ENCODE data around the gene NNMT.

GRCh38 chr11:114250180-114250579 is 46.0 kb upstream of the NNMT start:
- no peak for TF ChIP-seq EZH2 (IDR thresholded peaks at IDR 0.05; ENCODE audit: insufficient read depth, low read length)
- TF ChIP-seq, protein P1, sequence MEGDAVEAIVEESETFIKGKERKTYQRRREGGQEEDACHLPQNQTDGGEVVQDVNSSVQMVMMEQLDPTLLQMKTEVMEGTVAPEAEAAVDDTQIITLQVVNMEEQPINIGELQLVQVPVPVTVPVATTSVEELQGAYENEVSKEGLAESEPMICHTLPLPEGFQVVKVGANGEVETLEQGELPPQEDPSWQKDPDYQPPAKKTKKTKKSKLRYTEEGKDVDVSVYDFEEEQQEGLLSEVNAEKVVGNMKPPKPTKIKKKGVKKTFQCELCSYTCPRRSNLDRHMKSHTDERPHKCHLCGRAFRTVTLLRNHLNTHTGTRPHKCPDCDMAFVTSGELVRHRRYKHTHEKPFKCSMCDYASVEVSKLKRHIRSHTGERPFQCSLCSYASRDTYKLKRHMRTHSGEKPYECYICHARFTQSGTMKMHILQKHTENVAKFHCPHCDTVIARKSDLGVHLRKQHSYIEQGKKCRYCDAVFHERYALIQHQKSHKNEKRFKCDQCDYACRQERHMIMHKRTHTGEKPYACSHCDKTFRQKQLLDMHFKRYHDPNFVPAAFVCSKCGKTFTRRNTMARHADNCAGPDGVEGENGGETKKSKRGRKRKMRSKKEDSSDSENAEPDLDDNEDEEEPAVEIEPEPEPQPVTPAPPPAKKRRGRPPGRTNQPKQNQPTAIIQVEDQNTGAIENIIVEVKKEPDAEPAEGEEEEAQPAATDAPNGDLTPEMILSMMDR (IDR thresholded peaks at IDR 0.05; ENCODE audit: insufficient read depth, low read depth, low read length): no peak
